K562 (cell line): Measurements from ENCODE around the gene COLEC12. TPM values are rescaled to one million over a fixed set of nuclear protein-coding genes. Genes with fewer than 3 reads are reported as not detected.

Source experiments
- ATAC-seq: fragments of 200-7000 bp; cut with Tn5 transposase; 3 replicates; pipeline ENCODE4 v1.9.1; 2020; ENCODE audit warnings: moderate library complexity
- BruUV-seq: library from RNA; stranded (reverse); fragments of 400-500 nt; replicated peaks from 2 replicates; lab custom pipeline; 2021; lab: Mats Ljungman, UMichigan
- CTCF ChIA-PET: fragments of 300-600 bp; formaldehyde crosslinking; extraction: SDS; loops from one replicate; lab custom pipeline; 2021; ENCODE audit warnings: low intra/inter-chr PET ratio; lab: Yijun Ruan, JAX
- POLR2A ChIA-PET: fragments of 300-600, 350-650 bp; sonication (Branson Sonifier 250); formaldehyde crosslinking; extraction: SDS; loops from one replicate; lab custom pipeline; 2021; ENCODE audit warnings: antibody characterized with exemption, inconsistent platforms; lab: Yijun Ruan, JAX
- DNase-seq, 4 experiments: peaks; one replicate each; pipeline versions ENCODE4 v3.0.0 to v3.0.0-alpha.2; 2011 to 2018; ENCODE audit warnings: low spot score in 3 of 4, mixed read lengths in 3 of 4; ENCODE audit errors: extremely low read depth in 1 of 4
- FAIRE-seq: peaks from 2 replicates; lab custom pipeline; 2011; peaks lifted over from hg19 to GRCh38; lab: Jason Lieb, UNC
- H2AFZ ChIP-seq: 2 replicates; pipeline ENCODE4 v1.6.0; 2011; ENCODE audit warnings: low read depth, low read length, control low read depth, inconsistent platforms
- H3K27ac ChIP-seq: fragments of 200-600 bp; 3 replicates; pipeline ENCODE4 v1.8.0; 2011; ENCODE audit warnings: low read depth, mild to moderate bottlenecking, control low read depth, inconsistent platforms, low read length, moderate library complexity, mixed read lengths; ENCODE audit errors: extremely low read depth
- H3K27me3 ChIP-seq, 2 experiments: fragments of 300-600 bp in 1 of 2; 2 replicates in 1 of 2; 3 replicates in 1 of 2; pipeline versions ENCODE4 v1.6.0 to v1.8.0; 2011; ENCODE audit warnings: inconsistent platforms in 2 of 2, low read length in 2 of 2, mild to moderate bottlenecking in 1 of 2, mixed read lengths in 1 of 2, moderate library complexity in 1 of 2; ENCODE audit not compliant: control insufficient read depth in 2 of 2, insufficient read depth in 2 of 2
- H3K36me3 ChIP-seq: fragments of 300-600 bp; 3 replicates; pipeline ENCODE4 v1.8.0; 2011; ENCODE audit warnings: mild to moderate bottlenecking, low read length, inconsistent platforms; ENCODE audit not compliant: control insufficient read depth, insufficient read depth
- H3K4me1 ChIP-seq, 2 experiments: fragments of 200-600 bp in 1 of 2; replicated peaks in 1 of 2; 2 replicates in 1 of 2; 3 replicates in 1 of 2; pipeline versions ENCODE4 v1.5.1 to v1.8.0; 2011; ENCODE audit warnings: inconsistent platforms in 2 of 2, low read length in 2 of 2, mild to moderate bottlenecking in 1 of 2, mixed read lengths in 1 of 2, moderate library complexity in 1 of 2; ENCODE audit not compliant: control insufficient read depth in 2 of 2, insufficient read depth in 2 of 2
- H3K4me2 ChIP-seq: 2 replicates; pipeline ENCODE4 v1.6.1; 2011; ENCODE audit warnings: low read length, control low read depth, inconsistent platforms, mixed read lengths; ENCODE audit not compliant: insufficient read depth
- H3K4me3 ChIP-seq: fragments of 200-600 bp; sonication (generic), shearing (Covaris generic); 2 replicates; pipeline ENCODE4 v1.5.1; 2016; ENCODE audit warnings: control low read depth, inconsistent platforms
- H3K79me2 ChIP-seq: fragments of 200-600 bp; 3 replicates; pipeline ENCODE4 v1.8.0; 2011; ENCODE audit warnings: low read length, inconsistent platforms; ENCODE audit not compliant: control insufficient read depth, insufficient read depth
- H3K9ac ChIP-seq, 2 experiments: 2 replicates each; pipeline versions ENCODE4 v1.6.0 to v1.6.1; 2011; ENCODE audit warnings: low read depth in 2 of 2, low read length in 2 of 2, control low read depth in 1 of 2, inconsistent platforms in 1 of 2, mild to moderate bottlenecking in 1 of 2, mixed read lengths in 1 of 2; ENCODE audit not compliant: insufficient read depth in 1 of 2
- H3K9me1 ChIP-seq: one replicate; pipeline ENCODE4 v1.6.0; 2011; ENCODE audit warnings: inconsistent platforms, mild to moderate bottlenecking, low read length, moderate library complexity; ENCODE audit not compliant: control insufficient read depth, insufficient read depth
- H3K9me3 ChIP-seq: replicated peaks from 2 replicates; pipeline ENCODE4 v1.5.1; 2011; ENCODE audit warnings: low read depth, low read length, inconsistent platforms; ENCODE audit not compliant: control insufficient read depth, insufficient read depth
- H4K20me1 ChIP-seq: replicated peaks from 2 replicates; pipeline ENCODE4 v1.6.1; 2011; ENCODE audit warnings: low read length, inconsistent platforms, mixed read lengths; ENCODE audit not compliant: control insufficient read depth, insufficient read depth
- ADNP ChIP-seq: fragments of 200-800 bp; sonication (Bioruptor generic); IDR thresholded peaks from 2 replicates; pipeline ENCODE4 v1.6.1; 2016; ENCODE audit warnings: missing genetic modification characterization, missing compliant biosample characterization
- BCL6 ChIP-seq: fragments of 250-450 bp; sonication (Bioruptor Pico); IDR thresholded peaks from 2 replicates; pipeline ENCODE4 v1.4.0; 2020
- MAFG ChIP-seq: fragments of 450-650 bp; conservative IDR thresholded peaks from 2 replicates; pipeline ENCODE4 v1.6.1; 2016; ENCODE audit warnings: missing genetic modification characterization, missing compliant biosample characterization
- NONO ChIP-seq, 2 experiments: fragments of 200-400 bp in 1 of 2; fragments of 450-650 bp in 1 of 2; formaldehyde crosslinking in 1 of 2; IDR thresholded peaks; 2 replicates each; pipeline ENCODE4 v1.6.1; 2017; ENCODE audit warnings: low read depth in 2 of 2, mild to moderate bottlenecking in 2 of 2, moderate library complexity in 2 of 2, low read length in 1 of 2
- SP1 ChIP-seq: sonication (generic); formaldehyde crosslinking; IDR thresholded peaks from 2 replicates; pipeline ENCODE4 v1.8.1; 2022; ENCODE audit warnings: mild to moderate bottlenecking, missing genetic modification reagents
- ZKSCAN1 ChIP-seq: fragments of 150-350 bp; IDR thresholded peaks from 2 replicates; pipeline ENCODE4 v1.6.1; 2016; ENCODE audit warnings: low read depth, low read length
- ZNF121 ChIP-seq: sonication (generic); formaldehyde crosslinking; conservative IDR thresholded peaks from 2 replicates; pipeline ENCODE4 v1.8.0; 2022; ENCODE audit warnings: missing genetic modification reagents
- ZNF24 ChIP-seq: fragments of 450-650 bp; IDR thresholded peaks from 2 replicates; pipeline ENCODE4 v1.6.1; 2016
- WGBS: fragments of 100-300 bp; shearing (Covaris generic); methylation state at CpG from one replicate; pipeline ENCODE4 v1.1.6; 2016; ENCODE audit warnings: low coverage, mixed read lengths; ENCODE audit not compliant: insufficient coverage; ENCODE audit errors: missing lambda C conversion rate; 5-methylcytosine and 5-hydroxymethylcytosine counted together
- in situ Hi-C: fragments of 300-500 bp; cut with MboI; formaldehyde crosslinking; loops from 4 replicates; pipeline ENCODE4 v1.15.0; 2018; ENCODE audit warnings: inconsistent platforms, mixed read lengths
- intact Hi-C: fragments of 100-400 bp; cut with micrococcal nuclease; formaldehyde crosslinking; loops from 2 replicates; pipeline ENCODE4 v1.14.2; 2022
- polyA plus RNA-seq, 8 experiments: library from polyadenylated mRNA; depleted of rRNA in 4 of 8; stranded (reverse) in 5 of 8; unstranded in 3 of 8; fragments of >200 nt; fragmentation: Nextera tagmentation in 2 of 8; fragmentation: Illumina TruSeq in 1 of 8; extraction: Ambion mirVana in 2 of 8; extraction: Trizol in 1 of 8; gene quantifications; 2 replicates each; pipeline versions ENCODE4 v1.2.1 to v1.2.3, GENCODE V29; 2011 to 2014; ENCODE audit warnings: inconsistent platforms in 1 of 8, missing spikeins in 1 of 8
- total RNA-seq, 7 experiments: library from RNA; depleted of rRNA in 6 of 7; stranded (reverse); fragments of >200 nt in 6 of 7; fragmentation: Illumina TruSeq in 2 of 7; extraction: Trizol in 2 of 7; gene quantifications; 2 replicates each; pipeline versions ENCODE4 v1.2.1 to v1.2.3, GENCODE V29; 2011 to 2021; ENCODE audit warnings: low replicate concordance in 1 of 7
- TF ChIP-seq, protein P1 (sequence below): sonication (generic); IDR thresholded peaks from 2 replicates; pipeline ENCODE4 v1.6.1; 2016
- TF ChIP-seq, protein P2 (sequence below): fragments of 450-650 bp; IDR thresholded peaks from 2 replicates; pipeline ENCODE4 v1.6.1; 2016; ENCODE audit warnings: mild to moderate bottlenecking, moderate library complexity

COLEC12 gene
- total and polyA plus RNA-seq, 9 of the 15 experiments (the other 6 are each of a cell fraction or from before 2014, with no cell fraction given): 0.04 TPM; not detected in 8

DNA sequence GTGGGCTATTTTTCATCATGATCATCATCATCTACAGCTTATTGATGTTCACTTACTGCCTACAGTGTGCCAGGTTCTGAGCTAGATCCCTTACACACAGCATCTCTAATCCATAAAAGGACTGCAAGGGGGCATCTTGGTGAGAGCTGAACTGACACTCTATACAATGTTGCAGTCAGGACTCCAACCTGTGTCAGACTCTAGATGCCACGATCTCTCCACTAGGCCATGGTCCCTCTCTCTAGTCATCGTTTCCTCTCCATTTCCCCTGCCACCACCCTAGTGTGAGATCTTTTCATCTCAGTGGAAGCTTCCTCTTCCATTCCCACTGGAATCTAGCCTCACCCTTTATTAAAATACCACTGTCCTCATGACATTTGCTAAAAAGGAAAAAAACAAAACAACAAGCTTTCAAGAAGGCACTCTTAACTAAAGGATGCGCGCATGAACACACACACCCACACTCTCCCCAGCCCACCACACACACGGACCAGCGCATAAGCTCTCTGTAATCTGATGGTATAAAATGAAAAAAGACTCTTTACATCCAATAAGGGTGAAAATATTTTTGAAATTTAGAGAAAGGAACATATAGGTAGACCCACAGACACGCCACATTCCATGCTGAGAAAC is 139.3 kb downstream of the COLEC12 start:
- H3K79me2 ChIP-seq: no peaks in the 10 kb centered on the region
- 0 out of 2 replicates have a peak, but pooled peaks cover 3% of the 10 kb centered on the region for H4K20me1 ChIP-seq
- no peak overlapping the region for H3K27ac ChIP-seq
- DNase-seq (no peak), FAIRE-seq (no peak), ATAC-seq (no peak)
- 0% methylated on average over 7 of the region's 7 CpGs for WGBS
- no TSS peak for BruUV-seq
- no peak overlapping the region for H3K4me2 ChIP-seq
- no peaks in the 10 kb centered on the region for H3K36me3 ChIP-seq
- in situ Hi-C loops (no loop called here), intact Hi-C loops (no loop called here)
- H3K9ac ChIP-seq: no peak overlapping the region
- no peaks in the 10 kb centered on the region for H3K9me1 ChIP-seq
- no peak overlapping the region for H3K4me3 ChIP-seq
- ChIA-PET POLR2A (interaction anchor here (0.6 to 0.9 kb wide), 3 partner anchors 17 to 857 kb away, joined by 3 read pairs; no protein-coding TSS in a partner anchor), CTCF (no interaction called here)
- H3K27me3 ChIP-seq: peaks cover 33 to 42% of the 10 kb centered on the region in 2 experiments
- H3K9me3 ChIP-seq: no peaks in the 10 kb centered on the region
- no peaks in the 10 kb centered on the region for H3K4me1 ChIP-seq
- H2AFZ ChIP-seq: no peak overlapping the region
- TF ChIP-seq, protein P1, sequence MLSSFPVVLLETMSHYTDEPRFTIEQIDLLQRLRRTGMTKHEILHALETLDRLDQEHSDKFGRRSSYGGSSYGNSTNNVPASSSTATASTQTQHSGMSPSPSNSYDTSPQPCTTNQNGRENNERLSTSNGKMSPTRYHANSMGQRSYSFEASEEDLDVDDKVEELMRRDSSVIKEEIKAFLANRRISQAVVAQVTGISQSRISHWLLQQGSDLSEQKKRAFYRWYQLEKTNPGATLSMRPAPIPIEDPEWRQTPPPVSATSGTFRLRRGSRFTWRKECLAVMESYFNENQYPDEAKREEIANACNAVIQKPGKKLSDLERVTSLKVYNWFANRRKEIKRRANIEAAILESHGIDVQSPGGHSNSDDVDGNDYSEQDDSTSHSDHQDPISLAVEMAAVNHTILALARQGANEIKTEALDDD: no peak
- TF ChIP-seq ZNF24: no peak
- no peak for TF ChIP-seq ZNF121 (CRISPR knock-in tag)
- no peak for TF ChIP-seq BCL6 (CRISPR knock-in tag)
- no peak for TF ChIP-seq ZKSCAN1
- TF ChIP-seq, protein P2, sequence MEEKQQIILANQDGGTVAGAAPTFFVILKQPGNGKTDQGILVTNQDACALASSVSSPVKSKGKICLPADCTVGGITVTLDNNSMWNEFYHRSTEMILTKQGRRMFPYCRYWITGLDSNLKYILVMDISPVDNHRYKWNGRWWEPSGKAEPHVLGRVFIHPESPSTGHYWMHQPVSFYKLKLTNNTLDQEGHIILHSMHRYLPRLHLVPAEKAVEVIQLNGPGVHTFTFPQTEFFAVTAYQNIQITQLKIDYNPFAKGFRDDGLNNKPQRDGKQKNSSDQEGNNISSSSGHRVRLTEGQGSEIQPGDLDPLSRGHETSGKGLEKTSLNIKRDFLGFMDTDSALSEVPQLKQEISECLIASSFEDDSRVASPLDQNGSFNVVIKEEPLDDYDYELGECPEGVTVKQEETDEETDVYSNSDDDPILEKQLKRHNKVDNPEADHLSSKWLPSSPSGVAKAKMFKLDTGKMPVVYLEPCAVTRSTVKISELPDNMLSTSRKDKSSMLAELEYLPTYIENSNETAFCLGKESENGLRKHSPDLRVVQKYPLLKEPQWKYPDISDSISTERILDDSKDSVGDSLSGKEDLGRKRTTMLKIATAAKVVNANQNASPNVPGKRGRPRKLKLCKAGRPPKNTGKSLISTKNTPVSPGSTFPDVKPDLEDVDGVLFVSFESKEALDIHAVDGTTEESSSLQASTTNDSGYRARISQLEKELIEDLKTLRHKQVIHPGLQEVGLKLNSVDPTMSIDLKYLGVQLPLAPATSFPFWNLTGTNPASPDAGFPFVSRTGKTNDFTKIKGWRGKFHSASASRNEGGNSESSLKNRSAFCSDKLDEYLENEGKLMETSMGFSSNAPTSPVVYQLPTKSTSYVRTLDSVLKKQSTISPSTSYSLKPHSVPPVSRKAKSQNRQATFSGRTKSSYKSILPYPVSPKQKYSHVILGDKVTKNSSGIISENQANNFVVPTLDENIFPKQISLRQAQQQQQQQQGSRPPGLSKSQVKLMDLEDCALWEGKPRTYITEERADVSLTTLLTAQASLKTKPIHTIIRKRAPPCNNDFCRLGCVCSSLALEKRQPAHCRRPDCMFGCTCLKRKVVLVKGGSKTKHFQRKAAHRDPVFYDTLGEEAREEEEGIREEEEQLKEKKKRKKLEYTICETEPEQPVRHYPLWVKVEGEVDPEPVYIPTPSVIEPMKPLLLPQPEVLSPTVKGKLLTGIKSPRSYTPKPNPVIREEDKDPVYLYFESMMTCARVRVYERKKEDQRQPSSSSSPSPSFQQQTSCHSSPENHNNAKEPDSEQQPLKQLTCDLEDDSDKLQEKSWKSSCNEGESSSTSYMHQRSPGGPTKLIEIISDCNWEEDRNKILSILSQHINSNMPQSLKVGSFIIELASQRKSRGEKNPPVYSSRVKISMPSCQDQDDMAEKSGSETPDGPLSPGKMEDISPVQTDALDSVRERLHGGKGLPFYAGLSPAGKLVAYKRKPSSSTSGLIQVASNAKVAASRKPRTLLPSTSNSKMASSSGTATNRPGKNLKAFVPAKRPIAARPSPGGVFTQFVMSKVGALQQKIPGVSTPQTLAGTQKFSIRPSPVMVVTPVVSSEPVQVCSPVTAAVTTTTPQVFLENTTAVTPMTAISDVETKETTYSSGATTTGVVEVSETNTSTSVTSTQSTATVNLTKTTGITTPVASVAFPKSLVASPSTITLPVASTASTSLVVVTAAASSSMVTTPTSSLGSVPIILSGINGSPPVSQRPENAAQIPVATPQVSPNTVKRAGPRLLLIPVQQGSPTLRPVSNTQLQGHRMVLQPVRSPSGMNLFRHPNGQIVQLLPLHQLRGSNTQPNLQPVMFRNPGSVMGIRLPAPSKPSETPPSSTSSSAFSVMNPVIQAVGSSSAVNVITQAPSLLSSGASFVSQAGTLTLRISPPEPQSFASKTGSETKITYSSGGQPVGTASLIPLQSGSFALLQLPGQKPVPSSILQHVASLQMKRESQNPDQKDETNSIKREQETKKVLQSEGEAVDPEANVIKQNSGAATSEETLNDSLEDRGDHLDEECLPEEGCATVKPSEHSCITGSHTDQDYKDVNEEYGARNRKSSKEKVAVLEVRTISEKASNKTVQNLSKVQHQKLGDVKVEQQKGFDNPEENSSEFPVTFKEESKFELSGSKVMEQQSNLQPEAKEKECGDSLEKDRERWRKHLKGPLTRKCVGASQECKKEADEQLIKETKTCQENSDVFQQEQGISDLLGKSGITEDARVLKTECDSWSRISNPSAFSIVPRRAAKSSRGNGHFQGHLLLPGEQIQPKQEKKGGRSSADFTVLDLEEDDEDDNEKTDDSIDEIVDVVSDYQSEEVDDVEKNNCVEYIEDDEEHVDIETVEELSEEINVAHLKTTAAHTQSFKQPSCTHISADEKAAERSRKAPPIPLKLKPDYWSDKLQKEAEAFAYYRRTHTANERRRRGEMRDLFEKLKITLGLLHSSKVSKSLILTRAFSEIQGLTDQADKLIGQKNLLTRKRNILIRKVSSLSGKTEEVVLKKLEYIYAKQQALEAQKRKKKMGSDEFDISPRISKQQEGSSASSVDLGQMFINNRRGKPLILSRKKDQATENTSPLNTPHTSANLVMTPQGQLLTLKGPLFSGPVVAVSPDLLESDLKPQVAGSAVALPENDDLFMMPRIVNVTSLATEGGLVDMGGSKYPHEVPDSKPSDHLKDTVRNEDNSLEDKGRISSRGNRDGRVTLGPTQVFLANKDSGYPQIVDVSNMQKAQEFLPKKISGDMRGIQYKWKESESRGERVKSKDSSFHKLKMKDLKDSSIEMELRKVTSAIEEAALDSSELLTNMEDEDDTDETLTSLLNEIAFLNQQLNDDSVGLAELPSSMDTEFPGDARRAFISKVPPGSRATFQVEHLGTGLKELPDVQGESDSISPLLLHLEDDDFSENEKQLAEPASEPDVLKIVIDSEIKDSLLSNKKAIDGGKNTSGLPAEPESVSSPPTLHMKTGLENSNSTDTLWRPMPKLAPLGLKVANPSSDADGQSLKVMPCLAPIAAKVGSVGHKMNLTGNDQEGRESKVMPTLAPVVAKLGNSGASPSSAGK: no peak
- no peak for TF ChIP-seq SP1 (CRISPR knock-in tag)
- TF ChIP-seq MAFG (tag): no peak
- no peak for TF ChIP-seq ADNP (tag)
- no peak for TF ChIP-seq NONO (IDR thresholded peaks at IDR 0.05; ENCODE audit: low read depth in 2 of 2, low read length in 1 of 2)
